HG03442 (cell line): Measurements from ENCODE around the gene RASL11B.

Experiments
- ATAC-seq: cut with Tn5 transposase; IDR thresholded peaks from one replicate; pipeline ENCODE4 v1.9.1; 2021; ENCODE audit warnings: mild to moderate bottlenecking, moderate library complexity; ENCODE audit not compliant: unreplicated experiment

RASL11B gene

GRCh38 chr4:52911684-52912294 lies 49.7 kb downstream of the RASL11B start:
- peak; percentile 82 for ATAC-seq

DNA sequence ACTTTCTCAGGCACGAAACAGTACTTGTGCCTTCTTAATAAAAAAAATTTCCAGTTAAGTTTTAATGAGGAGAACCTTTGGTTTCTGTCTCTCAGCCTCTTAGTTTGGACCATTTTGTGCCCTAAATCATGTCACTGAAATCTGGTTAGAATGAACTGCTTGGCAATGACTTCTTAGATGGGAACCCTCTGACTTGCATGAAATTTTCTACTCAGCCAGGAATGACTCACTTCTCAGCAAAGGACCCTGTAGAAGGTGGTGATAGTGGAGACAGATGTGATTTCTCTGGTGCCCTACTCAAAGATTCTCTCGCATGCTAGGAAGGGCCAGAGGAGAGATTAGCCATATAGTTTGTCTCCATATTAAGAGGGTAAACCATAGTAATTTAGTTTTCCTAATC lies 50.5 kb downstream of the RASL11B start:
- no peak for ATAC-seq

- no peak for ATAC-seq
Measured at GRCh38 chr4:52914051-52914605, 52.0 kb downstream of the RASL11B start.

GRCh38 chr4:52915191-52915590 lies 53.1 kb downstream of the RASL11B start:
- no peak for ATAC-seq

DNA sequence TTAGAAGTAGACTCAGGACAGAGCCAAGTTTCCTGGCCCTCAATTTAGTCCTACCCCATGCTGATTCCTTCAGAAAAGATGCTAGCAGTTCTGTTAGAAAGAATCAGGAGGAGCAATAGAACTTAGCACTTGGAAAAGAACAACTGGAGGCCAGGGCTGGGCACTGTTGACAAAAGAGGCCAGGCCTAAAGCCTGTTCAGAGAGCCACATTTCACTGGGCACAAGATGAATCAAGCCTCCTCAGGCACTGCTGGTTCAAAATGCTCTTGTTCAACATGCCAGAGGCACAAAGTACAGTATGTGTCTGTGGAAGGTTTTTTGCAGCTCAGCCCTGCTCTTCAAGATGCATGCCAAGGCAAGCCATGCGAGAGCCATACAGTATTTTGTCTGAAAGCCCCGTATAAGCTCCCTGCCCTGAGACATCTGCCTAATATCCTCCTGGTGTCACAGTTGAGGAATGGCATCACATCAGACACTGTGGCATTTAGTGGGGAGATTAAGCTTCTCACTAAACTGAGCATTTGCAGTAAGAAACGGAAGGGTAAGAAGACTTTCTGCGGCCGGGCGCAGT lies 53.7 kb downstream of the RASL11B start:
- ATAC-seq = no peak
